Eye (tissue), 1 donor: Measurements from ENCODE around the gene CAMK2D.
A peak's percentile ranks its signal among the peaks of the same experiment; 100 is the strongest.

Source experiments
- DNase-seq: peaks from one replicate; pipeline ENCODE4 v3.0.0-alpha.2; 2015

CAMK2D gene

DNA sequence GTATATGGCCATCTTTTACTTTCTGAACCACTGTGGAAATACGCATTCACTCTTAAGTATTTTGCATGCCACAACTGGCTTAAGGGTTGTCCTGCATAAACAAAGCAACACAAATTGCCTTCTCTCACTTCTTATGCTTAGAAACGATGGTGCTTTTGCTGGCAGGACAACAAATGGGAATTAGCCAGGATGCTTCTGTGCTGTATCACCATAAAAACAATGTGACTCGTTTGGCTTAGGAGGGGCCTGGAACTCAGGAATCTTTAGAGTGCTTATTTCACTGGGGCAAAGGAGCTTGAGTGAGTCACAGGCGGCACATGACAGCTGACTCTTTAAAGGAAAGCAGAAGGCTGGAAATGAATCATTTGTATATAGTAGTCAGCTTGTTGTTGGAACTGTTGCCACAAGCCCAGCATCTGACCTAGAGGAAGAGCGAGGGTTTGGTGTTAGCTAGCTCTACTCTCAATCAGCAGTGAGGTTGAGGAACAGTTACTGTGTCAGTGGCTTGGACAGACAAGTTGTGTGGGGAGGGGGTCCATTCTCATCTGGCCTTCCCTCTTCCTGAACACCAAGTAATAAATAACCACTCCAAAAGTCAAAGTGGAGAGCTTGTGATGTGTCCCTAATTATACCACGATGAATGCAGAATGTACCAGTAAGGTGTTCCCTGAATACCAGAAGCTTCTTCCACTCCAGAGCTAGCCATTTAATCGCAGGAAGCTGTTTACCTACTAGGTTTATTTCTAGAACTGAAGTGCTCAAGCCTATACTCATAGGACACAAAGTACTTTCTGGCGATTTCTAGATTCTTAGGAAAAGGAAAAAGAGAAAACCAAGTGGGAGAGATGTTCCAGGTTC is 293.1 kb downstream of the CAMK2D start:
- peak; percentile 28 for DNase-seq

DNA sequence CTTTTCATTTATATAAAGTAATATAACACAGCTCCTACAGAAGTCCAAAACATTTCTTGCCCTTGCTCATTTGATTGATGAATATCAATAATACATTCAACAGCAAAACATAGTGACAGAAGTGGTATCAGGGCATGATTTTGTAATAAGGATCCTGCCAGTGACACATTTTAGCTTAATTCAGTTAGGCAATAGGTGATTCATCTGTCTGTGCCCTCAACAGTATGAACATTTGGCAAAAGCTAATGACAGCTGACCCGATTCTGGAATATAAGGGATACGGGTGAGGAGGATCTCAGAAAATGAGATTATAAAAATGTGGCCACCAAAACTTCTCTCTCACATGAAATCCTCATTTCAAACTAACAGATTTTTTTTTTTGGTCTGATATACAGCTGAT is 294.0 kb downstream of the CAMK2D start:
- DNase-seq, result no peak

GRCh38 chr4:113462286-113462685 is 299.3 kb downstream of the CAMK2D start:
- DNase-seq, result no peak

GRCh38 chr4:113461281-113461680 is 300.3 kb downstream of the CAMK2D start:
- no peak for DNase-seq

DNA sequence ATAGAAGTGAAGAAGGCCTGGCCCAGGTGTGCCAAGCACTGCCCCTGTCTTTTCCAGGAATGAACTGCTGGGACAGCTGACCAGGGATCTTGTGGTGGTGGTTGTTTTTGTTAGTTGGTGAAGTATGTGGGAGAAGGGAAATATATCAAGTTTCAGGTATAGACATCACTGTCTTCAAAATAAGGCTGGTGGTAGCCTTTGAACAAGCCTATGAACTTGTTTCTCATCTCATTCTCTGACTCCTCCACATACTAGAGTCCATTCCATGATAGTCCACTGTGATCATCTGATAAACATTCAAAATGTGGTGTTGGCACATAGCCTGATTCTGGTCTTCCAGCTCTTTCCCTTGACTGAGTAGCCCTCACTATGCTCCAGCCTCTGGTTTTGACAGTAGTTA is 303.7 kb downstream of the CAMK2D start:
- no peak for DNase-seq

GRCh38 chr4:113457121-113457520 is 304.4 kb downstream of the CAMK2D start:
- DNase-seq, result peak; percentile 69

DNA sequence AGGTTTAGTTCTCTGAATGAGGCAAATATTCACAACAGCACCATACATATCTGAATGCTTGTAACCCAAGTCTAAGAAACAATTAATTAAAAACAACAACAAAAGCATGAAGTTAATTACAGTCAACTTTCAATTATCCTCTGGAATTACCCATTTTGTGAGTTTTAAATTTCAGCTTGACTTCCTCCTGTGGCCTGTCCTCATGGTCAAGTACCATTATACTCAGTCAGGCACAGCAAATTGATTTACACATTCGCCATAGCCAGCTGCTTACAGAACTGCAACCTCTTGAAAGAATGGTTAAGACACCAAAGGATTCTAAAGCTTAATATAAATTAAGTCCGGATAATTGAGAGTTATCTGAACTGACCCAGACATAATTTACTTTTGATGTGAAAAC is 306.5 kb downstream of the CAMK2D start:
- DNase-seq, result peak; percentile 69

DNA sequence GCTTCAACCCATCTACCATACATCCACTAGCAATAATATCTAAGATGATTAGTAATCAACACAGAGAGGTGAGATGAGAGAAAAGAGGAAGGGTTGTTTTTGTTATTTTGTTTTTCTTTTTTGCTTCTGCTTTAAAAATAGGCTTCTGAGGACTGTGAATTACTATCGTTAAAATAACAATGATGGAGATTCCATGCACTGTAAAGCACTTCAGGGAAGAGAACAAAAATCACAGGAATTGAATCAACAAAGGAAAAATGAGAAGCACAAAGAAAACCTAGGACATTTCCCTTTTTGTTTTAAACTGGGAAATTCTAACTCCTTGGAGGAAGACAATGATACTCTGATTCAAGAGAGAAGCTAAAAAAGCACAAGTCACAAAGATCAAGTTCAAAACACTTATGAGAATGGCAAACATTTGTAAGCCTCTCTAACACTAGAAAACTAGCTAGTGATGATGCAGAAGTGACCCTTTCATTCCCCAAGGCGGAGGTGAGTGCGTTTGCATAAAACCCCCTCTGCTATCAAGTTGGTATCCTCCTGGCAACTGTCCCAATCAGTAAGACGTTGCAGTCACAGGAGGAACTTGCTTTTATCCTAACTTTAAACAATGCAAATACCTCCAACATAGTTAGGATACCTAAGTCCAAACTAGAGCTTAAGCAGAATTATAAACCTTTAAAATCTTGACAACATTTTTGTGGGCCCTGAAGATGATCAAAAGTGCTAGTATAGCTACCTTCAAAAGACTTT is 308.5 kb downstream of the CAMK2D start:
- DNase-seq, result peak; percentile 57

DNA sequence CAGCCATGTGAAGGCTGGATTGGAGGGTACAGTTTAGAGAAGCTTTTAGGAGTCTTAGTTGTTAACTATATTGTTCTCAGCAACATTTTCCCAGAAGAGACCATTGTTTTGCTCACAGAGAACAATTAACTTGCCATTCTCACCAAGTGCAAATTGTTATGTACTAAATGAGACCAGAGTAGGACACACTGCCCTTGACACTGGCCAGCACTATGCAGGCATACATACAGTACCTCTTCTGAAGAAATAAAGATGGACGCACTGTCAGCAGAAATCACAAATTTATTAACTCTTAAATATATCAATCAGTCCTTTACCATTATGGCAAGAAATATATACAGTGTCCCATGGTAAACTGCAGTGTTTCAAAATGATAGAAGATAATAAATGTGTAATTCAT is 309.4 kb downstream of the CAMK2D start:
- no peak for DNase-seq

DNA sequence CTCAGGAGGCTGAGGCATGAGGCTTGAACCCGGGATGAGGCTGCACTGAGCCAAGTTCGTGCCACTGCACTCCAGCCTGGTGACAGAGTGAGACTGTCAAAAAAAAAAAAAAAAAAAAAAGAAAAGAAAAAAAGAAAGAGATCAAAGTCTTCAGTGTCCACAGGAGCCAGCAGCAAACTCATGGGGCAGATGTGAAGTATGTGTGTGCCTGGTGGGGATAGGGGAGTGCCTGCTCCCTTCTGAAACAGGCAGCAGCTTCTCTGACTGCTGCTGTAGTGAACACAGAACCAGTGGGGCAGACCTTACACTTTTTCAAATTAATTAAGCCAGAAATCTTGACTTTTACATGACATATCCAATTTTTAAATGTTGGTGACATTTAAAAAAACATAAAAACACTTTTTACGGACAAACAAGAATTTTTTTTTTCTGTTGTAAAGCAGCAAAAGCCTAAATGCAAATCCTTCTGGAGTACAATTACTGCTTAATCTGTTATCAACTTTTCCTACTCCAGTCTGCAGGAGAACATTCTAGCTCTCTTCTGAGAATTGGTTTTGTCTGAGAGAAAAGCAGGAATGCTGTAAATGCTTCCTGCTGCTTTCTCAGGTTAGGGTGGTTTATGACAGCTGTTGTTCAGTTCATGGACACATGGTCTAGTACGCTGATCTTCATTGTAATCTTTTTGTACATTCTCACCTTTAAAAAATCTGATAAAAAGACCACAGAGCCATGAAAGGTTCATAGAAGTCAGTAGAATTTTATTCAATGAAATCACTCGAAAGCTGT is 311.1 kb downstream of the CAMK2D start:
- DNase-seq, result no peak

- no peak for DNase-seq
These were observed 312.0 kb downstream of the CAMK2D start for GRCh38 chr4:113449410-113449974.

- no peak for DNase-seq
These were observed 313.8 kb downstream of the CAMK2D start for GRCh38 chr4:113447769-113448168.

DNA sequence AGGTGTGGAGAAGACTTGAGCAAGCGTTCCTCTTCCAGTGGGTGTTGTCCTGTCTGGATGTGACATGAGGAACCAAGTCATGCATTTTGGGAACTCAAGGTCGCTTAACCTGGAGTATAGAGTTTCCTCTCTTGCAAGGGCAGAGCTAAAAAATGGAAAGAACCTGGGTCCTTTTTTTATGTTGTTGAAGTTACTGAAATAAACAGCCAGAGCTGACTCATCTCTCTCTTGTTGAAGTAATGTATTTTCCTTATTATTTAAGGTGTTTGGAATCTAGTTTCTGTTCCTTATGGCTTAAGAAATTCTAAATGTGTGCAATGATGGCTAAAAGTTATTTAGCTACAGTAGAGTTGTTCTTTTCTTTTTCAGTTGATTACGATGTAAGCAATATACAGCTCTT is 314.5 kb downstream of the CAMK2D start:
- no peak for DNase-seq

GRCh38 chr4:113446019-113446418 is 315.5 kb downstream of the CAMK2D start:
- no peak for DNase-seq

- DNase-seq, result peak; percentile 49
These were observed 316.3 kb downstream of the CAMK2D start for GRCh38 chr4:113445286-113445685.

DNA sequence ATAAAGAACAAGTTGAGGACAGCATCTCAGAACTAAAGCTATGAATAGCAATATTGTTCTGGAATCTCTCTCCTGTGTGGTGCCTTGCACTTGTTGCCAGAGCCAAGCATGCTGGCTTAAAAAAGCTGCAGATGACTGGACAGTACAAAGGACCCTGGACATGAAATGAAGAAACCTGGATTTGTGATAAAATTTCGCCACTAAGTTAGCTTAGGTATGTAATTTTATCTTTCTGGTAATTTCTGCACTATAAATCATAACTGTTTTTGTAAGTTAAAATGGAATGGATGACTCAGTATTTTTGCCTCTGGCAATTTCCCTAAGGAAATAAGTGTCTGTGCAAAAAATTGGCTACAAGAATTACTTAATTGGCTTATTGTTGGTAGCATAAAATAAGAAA is 317.2 kb downstream of the CAMK2D start:
- no peak for DNase-seq

- DNase-seq, result no peak
These were observed 318.7 kb downstream of the CAMK2D start for GRCh38 chr4:113442826-113443225.

DNA sequence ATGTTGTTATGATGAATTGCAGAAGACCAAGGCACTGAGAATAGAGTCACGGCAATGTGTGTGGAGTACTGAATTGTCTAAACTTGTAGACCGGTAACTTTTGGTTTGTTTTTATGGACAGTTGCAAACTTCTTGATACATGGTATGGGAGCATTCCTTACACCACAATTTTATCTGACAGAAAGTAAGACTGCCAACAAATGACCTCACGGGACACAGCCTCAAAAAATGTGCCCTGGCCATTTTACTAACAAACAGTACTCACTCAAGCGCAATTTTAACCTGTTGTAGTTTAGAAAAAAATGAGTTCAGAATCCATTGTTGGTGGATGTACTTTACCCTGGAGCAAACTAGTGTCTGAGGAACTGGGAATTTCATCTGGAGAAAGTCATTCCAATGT is 321.2 kb downstream of the CAMK2D start:
- no peak for DNase-seq

DNA sequence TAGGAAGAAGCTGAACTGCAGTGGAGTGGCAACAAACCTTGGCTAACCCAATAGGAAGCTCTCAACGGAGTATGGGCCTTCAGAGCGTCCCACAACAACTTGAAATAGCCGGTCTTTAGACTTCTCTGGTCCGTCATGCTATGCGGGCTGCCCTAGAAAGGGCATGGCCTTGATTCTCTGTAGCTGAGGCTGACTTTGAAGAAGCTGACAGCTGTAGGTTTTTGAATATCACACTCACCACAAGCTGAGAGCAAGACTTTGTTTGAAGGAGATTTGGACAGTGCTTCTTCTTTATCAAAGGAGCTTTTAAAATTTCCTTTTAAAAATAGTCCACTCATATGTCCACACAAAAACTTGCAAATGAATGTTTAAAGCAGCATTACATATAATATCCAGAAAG is 322.9 kb downstream of the CAMK2D start:
- no peak for DNase-seq

GRCh38 chr4:113437129-113437528 is 324.4 kb downstream of the CAMK2D start:
- DNase-seq, result no peak

DNA sequence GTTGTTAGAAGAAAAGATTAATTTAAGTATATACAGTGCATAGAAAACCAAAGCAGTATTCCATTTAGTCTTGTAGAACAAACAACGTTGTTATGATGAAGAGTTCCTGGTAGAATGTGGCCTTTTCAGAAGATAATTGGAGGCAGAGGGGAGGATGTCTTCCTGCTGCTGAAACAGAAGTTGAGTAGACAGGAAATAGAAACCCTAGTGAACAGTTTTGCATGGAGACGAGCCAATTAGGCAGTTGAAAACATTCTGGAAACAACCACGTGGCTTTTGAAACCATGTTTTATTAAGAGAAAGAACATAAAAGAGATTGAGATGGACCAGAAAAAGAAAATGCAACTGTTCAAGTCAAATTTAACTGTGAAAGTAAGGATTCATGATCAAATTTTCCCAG is 325.2 kb downstream of the CAMK2D start:
- DNase-seq, result peak; percentile 44

GRCh38 chr4:113435893-113436292 is 325.6 kb downstream of the CAMK2D start:
- DNase-seq, result peak; percentile 36

DNA sequence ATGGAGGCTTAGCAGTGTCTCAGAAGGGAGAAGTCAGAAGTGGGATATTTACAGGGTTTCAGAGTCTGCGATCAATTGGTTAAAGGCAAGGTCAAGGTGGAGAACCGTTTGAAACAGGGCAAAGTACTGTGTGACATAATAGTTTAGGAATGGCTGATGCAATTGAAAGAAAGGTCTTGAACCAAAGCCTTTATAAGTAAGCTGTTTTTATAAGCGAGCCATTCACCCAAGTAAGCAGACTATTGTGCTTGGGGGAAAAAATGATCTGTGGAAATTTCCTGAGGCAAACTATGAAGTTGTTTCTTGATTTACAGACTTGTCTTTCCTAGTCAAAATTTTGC is 327.3 kb downstream of the CAMK2D start:
- DNase-seq, result no peak
